ENCODE results near the gene UBAC2. TPM values are rescaled to one million over a fixed set of nuclear protein-coding genes. Genes with fewer than 3 reads are reported as not detected.

UBAC2 gene
- total and polyA plus RNA-seq, 2 of the 8 experiments (the other 6 are each of a cell fraction or from before 2014, with no cell fraction given): 75.9 to 76.9 TPM

DNA sequence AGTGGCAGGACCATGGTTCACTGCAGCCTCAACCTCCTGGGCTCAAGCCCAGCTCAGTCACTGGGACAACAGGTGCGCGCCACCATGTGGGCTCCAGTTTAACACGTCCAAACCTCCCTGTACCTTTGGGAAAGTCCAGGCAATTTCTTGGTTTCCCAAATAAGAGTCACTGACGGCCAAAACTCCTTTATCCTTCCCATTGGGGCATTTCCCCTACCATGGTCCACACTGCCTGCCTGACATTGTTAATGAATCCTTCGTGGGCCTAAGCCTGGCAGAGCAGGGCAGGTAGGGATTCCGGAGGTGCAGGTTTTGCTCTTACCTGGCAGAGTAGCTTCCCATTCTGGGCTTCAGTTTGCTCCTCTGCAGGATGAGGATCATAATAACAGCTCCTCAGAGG lies 234.5 kb downstream of the UBAC2 start (continued):
- TF ChIP-seq, protein P1, sequence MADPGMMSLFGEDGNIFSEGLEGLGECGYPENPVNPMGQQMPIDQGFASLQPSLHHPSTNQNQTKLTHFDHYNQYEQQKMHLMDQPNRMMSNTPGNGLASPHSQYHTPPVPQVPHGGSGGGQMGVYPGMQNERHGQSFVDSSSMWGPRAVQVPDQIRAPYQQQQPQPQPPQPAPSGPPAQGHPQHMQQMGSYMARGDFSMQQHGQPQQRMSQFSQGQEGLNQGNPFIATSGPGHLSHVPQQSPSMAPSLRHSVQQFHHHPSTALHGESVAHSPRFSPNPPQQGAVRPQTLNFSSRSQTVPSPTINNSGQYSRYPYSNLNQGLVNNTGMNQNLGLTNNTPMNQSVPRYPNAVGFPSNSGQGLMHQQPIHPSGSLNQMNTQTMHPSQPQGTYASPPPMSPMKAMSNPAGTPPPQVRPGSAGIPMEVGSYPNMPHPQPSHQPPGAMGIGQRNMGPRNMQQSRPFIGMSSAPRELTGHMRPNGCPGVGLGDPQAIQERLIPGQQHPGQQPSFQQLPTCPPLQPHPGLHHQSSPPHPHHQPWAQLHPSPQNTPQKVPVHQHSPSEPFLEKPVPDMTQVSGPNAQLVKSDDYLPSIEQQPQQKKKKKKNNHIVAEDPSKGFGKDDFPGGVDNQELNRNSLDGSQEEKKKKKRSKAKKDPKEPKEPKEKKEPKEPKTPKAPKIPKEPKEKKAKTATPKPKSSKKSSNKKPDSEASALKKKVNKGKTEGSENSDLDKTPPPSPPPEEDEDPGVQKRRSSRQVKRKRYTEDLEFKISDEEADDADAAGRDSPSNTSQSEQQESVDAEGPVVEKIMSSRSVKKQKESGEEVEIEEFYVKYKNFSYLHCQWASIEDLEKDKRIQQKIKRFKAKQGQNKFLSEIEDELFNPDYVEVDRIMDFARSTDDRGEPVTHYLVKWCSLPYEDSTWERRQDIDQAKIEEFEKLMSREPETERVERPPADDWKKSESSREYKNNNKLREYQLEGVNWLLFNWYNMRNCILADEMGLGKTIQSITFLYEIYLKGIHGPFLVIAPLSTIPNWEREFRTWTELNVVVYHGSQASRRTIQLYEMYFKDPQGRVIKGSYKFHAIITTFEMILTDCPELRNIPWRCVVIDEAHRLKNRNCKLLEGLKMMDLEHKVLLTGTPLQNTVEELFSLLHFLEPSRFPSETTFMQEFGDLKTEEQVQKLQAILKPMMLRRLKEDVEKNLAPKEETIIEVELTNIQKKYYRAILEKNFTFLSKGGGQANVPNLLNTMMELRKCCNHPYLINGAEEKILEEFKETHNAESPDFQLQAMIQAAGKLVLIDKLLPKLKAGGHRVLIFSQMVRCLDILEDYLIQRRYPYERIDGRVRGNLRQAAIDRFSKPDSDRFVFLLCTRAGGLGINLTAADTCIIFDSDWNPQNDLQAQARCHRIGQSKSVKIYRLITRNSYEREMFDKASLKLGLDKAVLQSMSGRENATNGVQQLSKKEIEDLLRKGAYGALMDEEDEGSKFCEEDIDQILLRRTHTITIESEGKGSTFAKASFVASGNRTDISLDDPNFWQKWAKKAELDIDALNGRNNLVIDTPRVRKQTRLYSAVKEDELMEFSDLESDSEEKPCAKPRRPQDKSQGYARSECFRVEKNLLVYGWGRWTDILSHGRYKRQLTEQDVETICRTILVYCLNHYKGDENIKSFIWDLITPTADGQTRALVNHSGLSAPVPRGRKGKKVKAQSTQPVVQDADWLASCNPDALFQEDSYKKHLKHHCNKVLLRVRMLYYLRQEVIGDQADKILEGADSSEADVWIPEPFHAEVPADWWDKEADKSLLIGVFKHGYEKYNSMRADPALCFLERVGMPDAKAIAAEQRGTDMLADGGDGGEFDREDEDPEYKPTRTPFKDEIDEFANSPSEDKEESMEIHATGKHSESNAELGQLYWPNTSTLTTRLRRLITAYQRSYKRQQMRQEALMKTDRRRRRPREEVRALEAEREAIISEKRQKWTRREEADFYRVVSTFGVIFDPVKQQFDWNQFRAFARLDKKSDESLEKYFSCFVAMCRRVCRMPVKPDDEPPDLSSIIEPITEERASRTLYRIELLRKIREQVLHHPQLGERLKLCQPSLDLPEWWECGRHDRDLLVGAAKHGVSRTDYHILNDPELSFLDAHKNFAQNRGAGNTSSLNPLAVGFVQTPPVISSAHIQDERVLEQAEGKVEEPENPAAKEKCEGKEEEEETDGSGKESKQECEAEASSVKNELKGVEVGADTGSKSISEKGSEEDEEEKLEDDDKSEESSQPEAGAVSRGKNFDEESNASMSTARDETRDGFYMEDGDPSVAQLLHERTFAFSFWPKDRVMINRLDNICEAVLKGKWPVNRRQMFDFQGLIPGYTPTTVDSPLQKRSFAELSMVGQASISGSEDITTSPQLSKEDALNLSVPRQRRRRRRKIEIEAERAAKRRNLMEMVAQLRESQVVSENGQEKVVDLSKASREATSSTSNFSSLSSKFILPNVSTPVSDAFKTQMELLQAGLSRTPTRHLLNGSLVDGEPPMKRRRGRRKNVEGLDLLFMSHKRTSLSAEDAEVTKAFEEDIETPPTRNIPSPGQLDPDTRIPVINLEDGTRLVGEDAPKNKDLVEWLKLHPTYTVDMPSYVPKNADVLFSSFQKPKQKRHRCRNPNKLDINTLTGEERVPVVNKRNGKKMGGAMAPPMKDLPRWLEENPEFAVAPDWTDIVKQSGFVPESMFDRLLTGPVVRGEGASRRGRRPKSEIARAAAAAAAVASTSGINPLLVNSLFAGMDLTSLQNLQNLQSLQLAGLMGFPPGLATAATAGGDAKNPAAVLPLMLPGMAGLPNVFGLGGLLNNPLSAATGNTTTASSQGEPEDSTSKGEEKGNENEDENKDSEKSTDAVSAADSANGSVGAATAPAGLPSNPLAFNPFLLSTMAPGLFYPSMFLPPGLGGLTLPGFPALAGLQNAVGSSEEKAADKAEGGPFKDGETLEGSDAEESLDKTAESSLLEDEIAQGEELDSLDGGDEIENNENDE (IDR thresholded peaks at IDR 0.05; ENCODE audit: insufficient replicate concordance, low read length): no peak
- TF ChIP-seq RAD21 (IDR thresholded peaks at IDR 0.05 in 1 of 2, conservative IDR thresholded peaks at IDR 0.05 in 1 of 2; ENCODE audit: low read depth in 2 of 2, low read length in 2 of 2) (no peak), KDM1A (IDR thresholded peaks at IDR 0.05; ENCODE audit: borderline replicate concordance, low read length) (no peak), YY1 (IDR thresholded peaks at IDR 0.05; ENCODE audit: low read depth, low read length) (no peak), BACH1 (IDR thresholded peaks at IDR 0.05; ENCODE audit: low read length) (no peak), CBX5 (IDR thresholded peaks at IDR 0.05; ENCODE audit: low read depth, low read length) (no peak), EZH2 (IDR thresholded peaks at IDR 0.05; ENCODE audit: low read depth, low read length, severe bottlenecking) (no peak), KDM5A (IDR thresholded peaks at IDR 0.05; ENCODE audit: low read length) (no peak), TEAD4 (IDR thresholded peaks at IDR 0.05; ENCODE audit: low read depth, low read length) (no peak)
